CD4-positive, CD25-positive, alpha-beta regulatory T cell (primary cell): ENCODE results near the gene COX10. TPM values are rescaled to one million over a fixed set of nuclear protein-coding genes. Genes with fewer than 3 reads are reported as not detected.

Experiments used
- ATAC-seq, 2 donors: fragments of 150-1000 bp; cut with Tn5 transposase; one replicate each; pipeline ENCODE4 v1.10.0; 2021; ENCODE audit warnings: low read depth in 2 of 2, moderate number of reproducible peaks in 2 of 2, moderate library complexity in 1 of 2
- DNase-seq, 3 donors: peaks; one replicate each; pipeline versions ENCODE4 v3.0.0 to v3.0.0-alpha.2; 2012 to 2022; ENCODE audit warnings: mixed read lengths in 1 of 3
- H3K27ac ChIP-seq: one replicate; pipeline ENCODE4 v1.7.0; 2013; ENCODE audit warnings: mild to moderate bottlenecking, low read length; ENCODE audit not compliant: insufficient read depth, poor library complexity, severe bottlenecking
- H3K27me3 ChIP-seq: one replicate; pipeline ENCODE4 v1.7.0; 2013; ENCODE audit warnings: low read length; ENCODE audit not compliant: control insufficient read depth, insufficient read depth
- H3K36me3 ChIP-seq: one replicate; pipeline ENCODE4 v1.7.0; 2013; ENCODE audit warnings: mild to moderate bottlenecking, low read length, moderate library complexity; ENCODE audit not compliant: control insufficient read depth, insufficient read depth
- H3K4me1 ChIP-seq: 2 replicates; pipeline ENCODE4 v1.7.0; 2013; ENCODE audit warnings: mild to moderate bottlenecking, low read length; ENCODE audit not compliant: insufficient read depth, control insufficient read depth, poor library complexity, severe bottlenecking
- H3K4me3 ChIP-seq: one replicate; pipeline ENCODE4 v1.7.0; 2013; ENCODE audit warnings: low read depth, mild to moderate bottlenecking, low read length, moderate library complexity
- H3K9me3 ChIP-seq, 2 experiments: 1 replicate in 1 of 2; 2 replicates in 1 of 2; pipeline ENCODE4 v1.7.0; 2013; ENCODE audit warnings: low read length in 2 of 2, mild to moderate bottlenecking in 1 of 2, moderate library complexity in 1 of 2; ENCODE audit not compliant: control insufficient read depth in 2 of 2
- H3K27ac Mint-ChIP-seq, 3 donors: one replicate each; pipeline ENCODE4 v1.8.0; 2020 to 2022; ENCODE audit warnings: mild to moderate bottlenecking in 3 of 3, mixed read lengths in 3 of 3, moderate library complexity in 2 of 3
- H3K27me3 Mint-ChIP-seq: one replicate; pipeline ENCODE4 v1.8.0; 2022; ENCODE audit warnings: mild to moderate bottlenecking, mixed read lengths
- H3K36me3 Mint-ChIP-seq: one replicate; pipeline ENCODE4 v1.8.0; 2020; ENCODE audit warnings: mixed read lengths
- H3K4me1 Mint-ChIP-seq, 4 donors: one replicate each; pipeline ENCODE4 v1.8.0; 2020 to 2022; ENCODE audit warnings: mixed read lengths in 4 of 4, mild to moderate bottlenecking in 1 of 4
- H3K4me3 Mint-ChIP-seq, 4 donors: one replicate each; pipeline ENCODE4 v1.8.0; 2020 to 2022; ENCODE audit warnings: mild to moderate bottlenecking in 4 of 4, mixed read lengths in 4 of 4, moderate library complexity in 3 of 4
- H3K9me3 Mint-ChIP-seq, 7 donors: one replicate each; pipeline ENCODE4 v1.8.0; 2020 to 2022; ENCODE audit warnings: mixed read lengths in 7 of 7, mild to moderate bottlenecking in 3 of 7, moderate library complexity in 2 of 7
- polyA plus RNA-seq, 4 donors: library from polyadenylated mRNA; unstranded; fragments of 300-500 nt; fragmentation: Illumina TruSeq; gene quantifications; one replicate each; pipeline ENCODE4 v1.2.3, GENCODE V29; 2021
- total RNA-seq: library from RNA; stranded (reverse); gene quantifications from one replicate; pipeline ENCODE4 v1.2.3, GENCODE V29; 2022

COX10 gene
- total and polyA plus RNA-seq, 5 donors from 2014 or later, result 21.6 to 32.5 (median 27.3) TPM

- H3K27ac ChIP-seq, result no peak overlapping the region
- ATAC-seq (no peak), DNase-seq (no peak)
- Mint-ChIP-seq H3K27me3 (no peaks in the 10 kb centered on the region), H3K4me1 (peaks cover 17 to 39% (median 31%) of the 10 kb centered on the region in 4 donors), H3K9me3 (no peaks in the 10 kb centered on the region), H3K36me3 (peaks cover 38% of the 10 kb centered on the region), H3K27ac (no peak overlapping the region), H3K4me3 (no peak overlapping the region)
- peaks cover 3% of the 10 kb centered on the region for H3K4me1 ChIP-seq
- no peaks in the 10 kb centered on the region for H3K9me3 ChIP-seq
- no peaks in the 10 kb centered on the region for H3K27me3 ChIP-seq
- H3K4me3 ChIP-seq, result no peak overlapping the region
- peaks cover 6% of the 10 kb centered on the region for H3K36me3 ChIP-seq
Measured at GRCh38 chr17:14104734-14105133, 35.4 kb downstream of the COX10 start.

GRCh38 chr17:14107889-14108288, 38.6 kb downstream of the COX10 start:
- Mint-ChIP-seq H3K27me3 (no peaks in the 10 kb centered on the region), H3K4me3 (peak overlapping the region in 1 of 4 donors; percentile 3), H3K9me3 (peaks cover 0 to 1% (median 0%) of the 10 kb centered on the region in 7 donors), H3K4me1 (peaks cover 32 to 52% (median 44%) of the 10 kb centered on the region in 4 donors), H3K36me3 (peaks cover 23% of the 10 kb centered on the region), H3K27ac (peak overlapping the region in 1 of 3 donors; percentile 10)
- no peak overlapping the region for H3K4me3 ChIP-seq
- H3K36me3 ChIP-seq, result peaks cover 2% of the 10 kb centered on the region
- DNase-seq (no peak), ATAC-seq (no peak)
- no peaks in the 10 kb centered on the region for H3K9me3 ChIP-seq
- no peaks in the 10 kb centered on the region for H3K27me3 ChIP-seq
- H3K4me1 ChIP-seq, result peaks cover 3% of the 10 kb centered on the region
- H3K27ac ChIP-seq, result no peak overlapping the region

- H3K4me1 Mint-ChIP-seq, result peaks cover 65 to 82% (median 69%) of the 10 kb centered on the region in 4 donors
- peak overlapping the region in 1 of 4 donors; percentile 60 for H3K4me3 Mint-ChIP-seq
- peaks cover 11% of the 10 kb centered on the region for H3K36me3 Mint-ChIP-seq
- no peaks in the 10 kb centered on the region for H3K36me3 ChIP-seq
- H3K27me3 ChIP-seq, result no peaks in the 10 kb centered on the region
- H3K4me1 ChIP-seq, result peaks cover 20% of the 10 kb centered on the region
- H3K9me3 ChIP-seq, result no peaks in the 10 kb centered on the region
- no peak for DNase-seq
- no peak overlapping the region for H3K27ac ChIP-seq
- H3K27me3 Mint-ChIP-seq, result no peaks in the 10 kb centered on the region
- H3K27ac Mint-ChIP-seq, result peak overlapping the region; percentile 6 to 89 (median 75)
- peaks cover 0 to 9% (median 0%) of the 10 kb centered on the region in 7 donors for H3K9me3 Mint-ChIP-seq
- no peak for ATAC-seq
- H3K4me3 ChIP-seq, result no peak overlapping the region
Measured at GRCh38 chr17:14112407-14112806, 43.1 kb downstream of the COX10 start.

- H3K27me3 Mint-ChIP-seq, result no peaks in the 10 kb centered on the region
- Histone ChIP-seq H3K4me3 (no peak overlapping the region), H3K9me3 (no peaks in the 10 kb centered on the region), H3K4me1 (peaks cover 19% of the 10 kb centered on the region), H3K27ac (no peak overlapping the region), H3K36me3 (no peaks in the 10 kb centered on the region), H3K27me3 (no peaks in the 10 kb centered on the region)
- H3K4me3 Mint-ChIP-seq, result peak overlapping the region in 1 of 4 donors; percentile 60
- peak overlapping the region; percentile 74 to 89 (median 75) for H3K27ac Mint-ChIP-seq
- peaks cover 0 to 9% (median 0%) of the 10 kb centered on the region in 7 donors for H3K9me3 Mint-ChIP-seq
- peak in 1 of 3 donors; percentile 68 for DNase-seq
- H3K4me1 Mint-ChIP-seq, result peaks cover 60 to 82% (median 64%) of the 10 kb centered on the region in 4 donors
- peaks cover 7% of the 10 kb centered on the region for H3K36me3 Mint-ChIP-seq
- peak; percentile 37 to 54 for ATAC-seq
Measured at GRCh38 chr17:14113137-14113536, 43.8 kb downstream of the COX10 start.

- Histone ChIP-seq H3K9me3 (no peaks in the 10 kb centered on the region), H3K4me1 (peaks cover 51% of the 10 kb centered on the region), H3K4me3 (no peak overlapping the region), H3K36me3 (no peaks in the 10 kb centered on the region), H3K27me3 (no peaks in the 10 kb centered on the region), H3K27ac (no peak overlapping the region)
- H3K27ac Mint-ChIP-seq, result peak overlapping the region; percentile 40 to 90 (median 48)
- DNase-seq (no peak), ATAC-seq (no peak)
- peaks cover 68 to 92% (median 79%) of the 10 kb centered on the region in 4 donors for H3K4me1 Mint-ChIP-seq
- H3K27me3 Mint-ChIP-seq, result no peaks in the 10 kb centered on the region
- H3K36me3 Mint-ChIP-seq, result peaks cover 10% of the 10 kb centered on the region
- H3K9me3 Mint-ChIP-seq, result peaks cover 0 to 9% (median 0%) of the 10 kb centered on the region in 7 donors
- H3K4me3 Mint-ChIP-seq, result peak overlapping the region in 2 of 4 donors; percentile 66 to 79
Measured at GRCh38 chr17:14116263-14117024, 47.1 kb downstream of the COX10 start.

- Mint-ChIP-seq H3K36me3 (peaks cover 9% of the 10 kb centered on the region), H3K27ac (peak overlapping the region; percentile 53 to 94 (median 83)), H3K4me3 (peak overlapping the region; percentile 16 to 74 (median 44)), H3K27me3 (no peaks in the 10 kb centered on the region), H3K9me3 (peaks cover 0 to 9% (median 0%) of the 10 kb centered on the region in 7 donors), H3K4me1 (peaks cover 65 to 95% (median 81%) of the 10 kb centered on the region in 4 donors)
- DNase-seq (peak in 2 of 3 donors; percentile 66 to 88), ATAC-seq (peak; percentile 88 to 89)
- H3K4me3 ChIP-seq, result peak overlapping the region; percentile 56
- H3K27ac ChIP-seq, result peak overlapping the region; percentile 81
- H3K27me3 ChIP-seq, result no peaks in the 10 kb centered on the region
- peaks cover 71% of the 10 kb centered on the region for H3K4me1 ChIP-seq
- H3K36me3 ChIP-seq, result no peaks in the 10 kb centered on the region
- no peaks in the 10 kb centered on the region for H3K9me3 ChIP-seq
Measured at GRCh38 chr17:14118951-14119350, 49.6 kb downstream of the COX10 start.

- H3K36me3 Mint-ChIP-seq, result peaks cover 9% of the 10 kb centered on the region
- peak in 2 of 3 donors; percentile 23 to 65 for DNase-seq
- Histone ChIP-seq H3K9me3 (no peaks in the 10 kb centered on the region), H3K4me3 (peak overlapping the region; percentile 56), H3K27ac (peak overlapping the region; percentile 81), H3K27me3 (no peaks in the 10 kb centered on the region), H3K36me3 (no peaks in the 10 kb centered on the region), H3K4me1 (peaks cover 73% of the 10 kb centered on the region)
- peak; percentile 46 to 57 for ATAC-seq
- H3K27ac Mint-ChIP-seq, result peak overlapping the region; percentile 53 to 94 (median 89)
- H3K27me3 Mint-ChIP-seq, result no peaks in the 10 kb centered on the region
- peak overlapping the region in 3 of 4 donors; percentile 31 to 59 (median 46) for H3K4me3 Mint-ChIP-seq
- H3K9me3 Mint-ChIP-seq, result peaks cover 0 to 9% (median 0%) of the 10 kb centered on the region in 7 donors
- H3K4me1 Mint-ChIP-seq, result peaks cover 65 to 97% (median 85%) of the 10 kb centered on the region in 4 donors
Measured at GRCh38 chr17:14119546-14119945, 50.2 kb downstream of the COX10 start.
